GM20431 (cell line): Measurements from ENCODE around the gene ADSS1.

ENCODE experiments used
- in situ Hi-C: fragments of 300-500 bp; cut with MseI, MboI; formaldehyde crosslinking; loops from one replicate; pipeline ENCODE4 v1.15.0; 2020; ENCODE audit warnings: low sequenced_read_pairs; ENCODE audit not compliant: unreplicated experiment

Gene ADSS1

DNA sequence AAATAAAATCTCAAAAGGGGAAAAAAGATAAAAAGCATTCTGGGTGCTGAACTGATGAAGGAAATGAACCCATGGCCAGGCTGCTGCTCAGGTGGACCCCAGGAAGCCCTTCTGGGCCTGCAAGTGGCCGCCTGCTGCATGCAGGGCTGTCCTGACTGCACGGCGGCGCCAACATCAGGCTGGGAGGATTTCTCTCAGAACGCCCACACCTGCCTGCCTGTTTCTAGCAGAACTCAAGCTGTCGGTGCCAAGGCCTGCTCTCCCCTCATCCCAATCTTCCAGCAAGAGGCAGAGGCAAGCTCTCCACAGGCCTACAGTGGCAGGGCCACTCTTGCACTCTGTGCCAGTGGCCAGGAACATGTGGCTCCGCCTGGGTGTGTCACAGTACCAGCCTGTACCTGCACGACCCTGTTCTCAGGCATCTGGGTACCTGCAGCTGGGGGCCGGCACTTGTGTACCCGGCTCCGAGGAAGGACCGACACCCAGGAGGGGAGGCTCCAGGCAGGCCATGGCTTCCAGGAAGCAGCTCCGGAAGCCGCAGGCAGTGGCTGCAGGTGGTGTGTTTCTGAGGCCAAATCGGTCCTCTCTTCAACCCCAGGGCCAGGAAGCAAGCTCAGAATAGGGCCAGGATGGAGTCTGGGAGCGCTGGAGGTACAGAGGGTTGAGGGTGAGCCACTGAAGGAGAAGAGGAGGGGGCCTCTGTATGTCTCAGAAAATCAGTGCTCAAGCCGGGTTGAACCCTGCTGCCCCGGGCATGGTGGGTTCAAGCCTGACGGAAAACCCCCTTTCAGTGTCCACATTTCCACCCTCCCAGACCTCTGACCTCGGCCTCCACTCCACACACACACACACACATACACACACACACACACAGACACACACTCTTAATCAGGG lies 37.2 kb upstream of the ADSS1 start:
- in situ Hi-C loops, result no loop called here

DNA sequence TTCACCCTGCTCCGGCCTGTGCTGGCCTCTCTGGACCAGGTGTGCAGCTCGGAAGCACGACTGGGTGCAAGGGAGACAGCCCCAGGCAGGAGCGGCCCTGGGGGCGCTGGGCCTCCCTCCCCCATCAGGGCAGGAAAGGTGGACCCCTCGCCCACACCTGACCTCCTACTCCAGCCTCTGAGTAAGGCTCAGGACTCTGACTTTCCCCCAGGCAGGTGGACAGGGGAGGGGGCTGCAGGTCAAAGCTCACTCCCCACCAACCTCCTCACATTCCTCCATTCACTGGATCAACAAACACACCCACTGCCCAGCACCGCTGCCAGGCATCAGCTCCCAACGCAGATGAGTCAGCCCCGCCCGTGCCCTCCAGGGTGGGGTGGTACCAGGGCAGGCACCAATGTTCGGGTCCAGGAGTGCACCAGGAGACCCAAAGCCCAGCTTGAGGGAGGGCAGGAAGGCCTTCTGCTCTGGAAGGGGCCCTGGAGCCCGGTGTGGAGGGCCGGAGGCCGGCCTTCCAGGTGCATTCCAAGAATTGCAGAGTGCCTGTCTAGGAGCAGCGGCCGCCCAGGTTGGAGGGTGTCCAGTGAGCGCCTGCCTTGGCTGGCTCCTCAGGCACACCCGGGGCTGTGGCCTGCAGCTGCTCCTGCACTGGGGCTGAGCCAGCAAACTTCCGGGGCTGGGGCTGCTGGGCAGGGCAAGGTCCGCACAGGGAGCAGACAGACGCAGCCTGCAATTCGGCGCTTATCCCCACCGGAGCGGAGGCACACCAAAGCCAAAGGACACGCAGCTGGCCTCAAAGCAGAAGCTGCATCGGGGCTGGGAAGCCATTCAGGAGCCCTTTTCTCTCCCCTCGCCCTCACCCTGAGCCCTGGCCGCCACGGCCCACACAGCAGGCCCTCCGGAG lies 36.2 kb upstream of the ADSS1 start:
- in situ Hi-C loops, result no loop called here

GRCh38 chr14:104688505-104689108 lies 35.4 kb upstream of the ADSS1 start:
- in situ Hi-C loops, result no loop called here

DNA sequence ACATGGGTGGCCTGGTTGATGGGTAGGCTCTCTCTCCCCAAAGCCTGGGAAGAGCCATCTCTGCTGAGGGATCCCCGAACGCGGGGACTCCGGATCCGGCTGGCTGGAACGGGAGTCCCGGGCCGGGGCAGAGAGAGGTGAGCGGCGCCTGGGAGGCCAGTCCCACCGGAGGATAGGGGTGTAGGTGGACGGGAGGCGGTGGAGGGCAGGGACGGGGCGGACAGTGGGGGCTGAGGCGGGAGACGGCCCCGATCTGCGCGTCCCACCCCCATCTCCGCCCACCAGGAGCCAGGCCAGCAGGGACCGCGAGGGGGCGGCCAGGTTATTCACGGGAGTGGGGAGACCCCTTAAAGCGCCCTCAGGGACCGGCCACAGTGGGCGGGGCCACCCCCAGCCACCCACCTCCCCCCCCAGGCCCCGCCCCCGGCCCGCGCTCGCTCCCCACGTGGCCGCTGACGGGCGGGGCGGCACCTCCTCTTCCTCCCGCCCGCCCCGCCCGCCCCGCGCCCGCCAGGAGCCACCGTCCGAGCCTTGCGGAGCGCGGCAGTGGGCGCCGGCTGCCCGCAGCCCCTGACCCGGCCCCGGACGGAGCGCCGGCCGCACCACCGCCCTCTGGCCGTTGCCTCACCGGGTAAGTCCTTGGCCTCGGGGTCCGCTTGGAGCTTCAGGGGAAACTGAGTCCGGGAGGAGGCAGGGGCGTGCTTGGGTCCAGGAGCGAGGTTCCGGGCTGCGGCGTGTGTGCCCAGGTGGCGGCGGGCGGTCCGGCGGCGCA lies 34.7 kb upstream of the ADSS1 start, which contains the start of gene INF2:
TSS of gene INF2 (plus strand) at position 510 of the 772 bp plus-strand sequence. CDS start 11,748 bp downstream, outside the sequence.
- in situ Hi-C loops, result no loop called here

DNA sequence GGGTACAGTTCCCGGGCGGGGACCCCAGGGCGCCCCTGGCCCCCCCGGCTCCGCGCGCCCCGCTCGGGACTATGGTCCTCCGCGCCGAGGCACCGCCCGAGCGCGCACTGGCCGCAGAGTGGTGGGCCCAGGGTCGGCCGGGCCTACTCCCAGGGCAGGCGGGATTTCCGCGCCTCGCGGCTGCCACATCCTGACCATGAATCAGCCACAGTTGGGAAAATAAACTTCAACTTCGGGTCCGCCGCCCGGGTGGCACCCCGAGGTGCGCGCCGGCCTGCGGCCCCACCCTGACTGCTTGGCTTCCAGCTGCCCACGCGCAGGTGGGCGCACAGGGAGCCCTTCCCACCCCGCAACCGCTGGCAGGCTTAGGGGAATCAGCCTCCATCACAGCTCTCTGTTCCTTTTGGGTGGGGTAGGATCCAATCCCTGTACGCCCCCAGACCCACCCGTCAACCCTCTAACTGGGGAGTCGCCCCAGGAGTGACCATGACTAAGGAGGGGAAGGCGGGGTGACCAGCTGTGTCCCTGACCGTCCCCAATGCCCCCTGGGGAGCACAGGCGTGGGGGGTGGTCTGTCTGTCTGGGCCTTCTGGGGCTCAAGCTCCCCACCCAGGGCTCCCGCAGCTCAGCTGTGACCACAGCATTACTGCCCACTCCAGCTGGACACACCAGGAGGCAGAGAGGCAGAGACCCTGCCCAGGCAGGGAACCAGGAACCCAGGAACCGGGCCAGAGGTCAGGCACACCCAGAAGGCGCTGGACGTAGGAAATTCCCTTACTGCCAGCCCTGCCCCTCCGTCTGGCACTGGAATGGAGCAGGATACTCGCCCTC lies 33.9 kb upstream of the ADSS1 start:
- in situ Hi-C loops, result no loop called here

GRCh38 chr14:104690861-104691455 lies 33.1 kb upstream of the ADSS1 start:
- in situ Hi-C loops, result no loop called here

DNA sequence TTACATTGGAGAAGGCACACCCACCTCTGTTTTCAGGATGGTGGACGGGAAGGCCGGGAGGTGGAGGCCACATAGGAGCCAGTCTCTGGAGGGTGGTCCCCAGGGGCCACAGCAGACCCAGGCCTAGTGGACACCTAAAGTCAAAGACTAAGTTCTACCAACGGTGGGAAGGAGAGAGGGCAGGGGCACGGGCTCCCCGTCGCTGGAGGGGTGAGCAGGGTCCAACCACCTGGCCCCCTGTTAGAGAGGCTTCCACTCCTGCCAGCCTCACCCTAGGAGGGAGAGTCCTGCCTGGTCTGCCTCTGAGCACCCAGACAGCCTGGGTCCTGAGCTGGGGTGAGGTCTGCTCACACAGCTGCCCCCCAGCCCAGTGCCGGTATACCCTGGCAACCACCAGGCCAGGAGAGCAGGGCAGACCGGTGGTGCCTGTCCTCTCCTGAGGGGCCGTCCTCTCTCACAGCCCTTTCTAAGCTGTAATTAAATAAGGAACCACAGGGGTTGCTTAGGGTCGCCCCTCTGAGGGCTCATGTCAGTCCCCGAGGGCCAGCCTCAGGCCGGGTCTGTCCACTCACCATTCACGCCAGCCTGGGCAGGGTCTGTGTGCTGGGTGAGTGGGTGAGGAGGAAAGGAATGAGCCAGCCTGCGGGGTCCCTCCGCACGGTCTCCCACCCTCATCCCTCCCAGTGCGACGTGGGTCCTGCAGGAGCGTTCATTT lies 32.3 kb upstream of the ADSS1 start:
- in situ Hi-C loops, result no loop called here

- in situ Hi-C loops, result no loop called here
Observed at GRCh38 chr14:104692261-104692938, 31.6 kb upstream of the ADSS1 start.

DNA sequence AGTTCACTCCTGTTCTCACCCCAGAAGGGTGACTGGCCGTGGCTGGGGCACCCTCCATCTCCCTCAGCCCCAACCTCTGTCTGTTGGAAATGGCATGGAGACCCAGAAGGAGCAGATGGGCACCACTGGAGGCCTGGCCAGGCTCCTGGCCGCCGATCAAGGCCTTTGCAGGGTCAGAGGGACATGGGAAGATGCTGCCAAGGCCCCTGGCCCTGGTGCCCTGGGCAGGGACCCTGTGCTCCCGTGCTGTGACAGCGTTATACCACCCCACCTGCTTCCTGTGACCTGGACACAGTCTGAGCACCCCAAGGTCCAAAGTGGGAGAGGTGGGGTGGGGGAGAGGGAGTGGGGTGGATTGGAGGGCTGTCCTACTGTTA lies 31.1 kb upstream of the ADSS1 start:
- in situ Hi-C loops, result no loop called here

DNA sequence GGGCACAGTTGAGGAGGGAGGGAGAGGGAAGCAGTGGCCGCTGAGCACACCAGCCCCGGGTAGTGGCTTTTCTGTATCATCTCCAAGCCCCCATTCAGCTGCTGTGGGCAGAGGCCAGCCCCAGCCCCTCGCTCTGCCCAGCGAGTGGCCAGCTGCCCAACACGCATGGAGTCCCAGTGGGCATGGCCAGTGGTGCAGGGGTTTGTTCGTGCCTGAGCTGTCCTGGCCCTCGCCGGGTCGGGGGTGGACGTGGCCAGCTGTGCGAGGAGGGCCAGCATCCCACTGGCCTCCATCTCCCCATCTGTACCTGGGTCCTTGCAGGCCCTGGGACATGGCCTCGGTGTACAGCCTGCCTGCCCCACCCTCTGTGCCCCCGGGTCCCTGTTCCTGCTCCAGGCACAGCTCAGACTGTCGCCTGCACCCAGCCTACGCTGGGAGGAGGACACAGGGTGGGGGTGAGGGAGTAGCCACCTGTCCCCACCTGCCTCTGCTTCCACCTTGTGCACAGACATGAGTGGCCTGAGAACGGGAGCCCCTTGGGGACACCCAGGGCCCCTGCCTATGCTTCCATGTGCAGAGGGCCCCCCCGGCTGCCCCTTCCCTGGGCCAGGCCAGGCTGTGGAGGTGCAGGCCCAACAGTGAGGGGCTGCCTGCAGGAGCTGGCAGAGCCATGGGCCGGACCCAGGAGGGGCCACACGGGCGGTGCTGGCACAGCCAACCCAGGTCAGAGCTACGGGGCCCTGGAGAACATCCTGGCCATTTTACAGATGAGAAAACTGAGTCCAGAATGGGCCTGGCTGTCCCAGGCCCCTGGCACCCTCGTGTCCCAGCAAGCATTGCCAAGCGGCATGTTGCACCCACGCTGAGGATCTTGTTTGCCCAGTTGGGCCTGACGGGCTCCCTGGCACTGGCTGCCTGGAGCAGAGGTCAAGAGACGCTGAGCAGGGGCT lies 30.3 kb upstream of the ADSS1 start:
- in situ Hi-C loops, result no loop called here

DNA sequence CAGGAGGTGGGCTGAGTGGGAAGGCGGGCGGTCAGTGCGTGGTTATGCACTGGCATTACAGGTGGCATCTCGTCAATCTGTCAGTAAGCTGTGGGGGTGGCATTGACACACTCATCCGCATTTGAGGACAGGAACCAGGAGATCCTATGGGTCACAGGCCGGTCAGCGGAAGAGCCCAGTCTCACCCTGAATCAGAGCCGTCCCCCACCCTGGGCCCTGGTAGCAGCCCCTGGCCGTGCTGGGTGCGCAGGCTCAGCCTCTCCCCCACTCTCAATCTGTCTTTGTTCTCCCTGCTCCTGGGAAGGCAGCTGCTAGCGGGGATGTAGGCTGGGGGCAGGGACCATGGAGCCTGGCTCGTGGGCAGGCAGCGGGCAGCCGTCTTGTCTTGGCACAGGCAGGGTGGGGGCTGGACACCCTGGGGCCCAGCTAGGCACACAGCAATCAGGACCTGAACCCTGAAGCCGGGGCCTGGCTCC lies 29.5 kb upstream of the ADSS1 start:
- in situ Hi-C loops, result no loop called here

GRCh38 chr14:104694991-104695659 lies 28.9 kb upstream of the ADSS1 start:
- in situ Hi-C loops, result loop anchor here (5.0 kb wide), 1 partner anchor 48 kb away; no protein-coding TSS in a partner anchor

DNA sequence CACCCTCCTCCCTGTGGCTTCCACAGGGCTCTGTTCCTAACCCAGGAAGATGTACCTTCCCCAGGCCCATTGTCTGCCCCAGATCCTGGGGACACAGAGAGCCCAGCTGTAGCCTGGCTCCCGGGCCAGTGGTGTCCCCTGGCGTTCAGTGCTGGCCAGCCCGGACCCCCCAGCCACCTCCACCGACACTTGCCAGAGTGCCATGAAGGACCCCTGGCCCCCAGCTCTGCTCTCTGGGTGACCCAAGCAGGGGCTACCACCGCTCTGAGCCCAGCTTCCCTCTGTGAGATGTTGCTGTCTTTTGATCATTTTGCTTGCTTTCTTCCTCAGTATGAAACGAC lies 28.4 kb upstream of the ADSS1 start:
- in situ Hi-C loops, result loop anchor here (5.0 kb wide), 1 partner anchor 48 kb away; no protein-coding TSS in a partner anchor

- in situ Hi-C loops, result loop anchor here (5.0 kb wide), 1 partner anchor 49 kb away; no protein-coding TSS in a partner anchor
Observed at GRCh38 chr14:104696671-104697316, 27.2 kb upstream of the ADSS1 start.

DNA sequence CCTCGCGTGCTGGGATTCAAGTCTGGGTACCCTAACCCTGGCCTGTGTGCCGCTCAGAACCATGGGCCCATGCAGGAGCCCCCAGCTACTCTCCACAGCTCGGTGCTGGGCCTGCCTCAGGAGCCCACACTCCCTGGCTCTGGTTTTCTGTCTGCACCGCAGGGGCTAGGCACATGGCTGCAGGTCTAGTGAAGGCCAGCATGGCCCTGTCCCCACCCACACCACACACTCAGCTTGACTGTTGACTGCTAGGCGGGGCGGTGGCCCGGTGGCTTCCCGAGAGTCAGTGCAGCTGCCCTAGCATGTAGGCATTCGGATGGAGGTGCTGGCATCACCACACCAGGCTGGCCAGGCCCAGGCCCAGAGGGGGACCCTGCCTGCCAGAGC lies 26.7 kb upstream of the ADSS1 start:
- in situ Hi-C loops, result loop anchor here (5.0 kb wide), 1 partner anchor 50 kb away; no protein-coding TSS in a partner anchor
